Activated CD4-positive, alpha-beta T cell treated with anti-CD3 and anti-CD28 coated beads, Interleukin-2, amount 50 U/mL, for 4 hours (primary cell): ENCODE data around the gene TMEM41B.
"Not testable (repeated sequence)": the region's sequence is repeated elsewhere in the genome, so short reads cannot be mapped to it uniquely, and the experiment has no call there.

Experiments used
- DNase-seq, 2 experiments: peaks; one replicate each; pipeline ENCODE4 v3.0.0-alpha.2; 2020

The TMEM41B gene

DNA sequence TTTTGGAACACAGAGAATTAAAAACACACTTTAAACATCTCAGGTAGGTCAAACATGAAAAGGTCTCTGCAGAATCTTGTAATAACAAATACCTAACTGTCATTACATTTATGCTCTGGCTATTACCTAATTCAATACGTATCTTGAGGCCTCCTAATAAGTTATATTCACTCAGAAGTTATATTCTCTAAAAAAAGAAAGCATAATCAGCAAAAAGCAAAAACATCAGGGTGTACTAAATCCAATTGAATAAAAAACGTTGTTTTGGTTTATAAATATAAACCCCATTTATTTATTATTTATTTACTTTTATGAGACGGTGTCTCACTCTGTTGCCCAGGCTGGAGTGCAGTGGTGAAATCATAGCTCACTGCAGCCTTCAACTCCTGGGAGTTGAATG is 10.2 kb downstream of the TMEM41B start:
- DNase-seq = no peak

- DNase-seq = no peak
Measured at GRCh38 chr11:9302448-9302847, 11.9 kb downstream of the TMEM41B start.

- no peak for DNase-seq
Measured at GRCh38 chr11:9301720-9302119, 12.7 kb downstream of the TMEM41B start.

GRCh38 chr11:9293646-9294045 is 20.7 kb downstream of the TMEM41B start:
- no peak for DNase-seq

DNA sequence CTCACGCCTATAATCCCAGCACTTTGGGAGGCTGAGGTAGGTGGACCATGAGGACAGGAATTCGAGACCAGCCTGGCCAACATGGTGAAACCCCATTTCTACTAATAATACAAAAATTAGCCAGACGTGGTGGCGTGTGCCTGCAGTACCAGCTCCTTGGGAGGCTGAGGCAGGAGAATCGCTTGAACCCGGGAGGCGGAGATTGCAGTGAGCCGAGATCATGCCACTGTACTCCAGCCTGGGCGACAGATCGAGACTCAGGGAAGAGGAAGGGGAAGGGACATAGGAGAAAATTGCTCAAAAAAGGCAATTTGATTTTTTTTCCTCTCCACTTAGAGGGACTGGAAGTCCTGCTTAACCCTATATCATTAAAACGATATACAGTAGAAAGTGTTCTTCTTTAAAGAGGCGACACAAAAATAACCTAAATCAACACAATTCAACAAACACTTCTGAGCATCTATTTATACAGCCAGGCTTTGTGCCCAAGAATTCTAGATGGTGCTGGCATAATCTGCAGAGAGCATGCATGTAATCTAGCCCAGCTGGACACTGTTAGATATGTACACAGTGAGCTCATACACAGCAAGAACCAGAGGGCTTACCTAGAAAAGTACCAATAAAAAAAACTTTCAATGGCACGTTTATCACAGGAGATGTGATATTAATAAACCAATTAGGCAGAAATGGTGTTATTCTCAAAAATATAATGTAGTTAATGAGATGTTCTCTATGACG is 28.4 kb downstream of the TMEM41B start:
- DNase-seq = no peak

GRCh38 chr11:9280655-9281301 is 33.6 kb downstream of the TMEM41B start:
- DNase-seq = peak; percentile 38 to 44

GRCh38 chr11:9277176-9277575 is 37.2 kb downstream of the TMEM41B start:
- DNase-seq = no peak

DNA sequence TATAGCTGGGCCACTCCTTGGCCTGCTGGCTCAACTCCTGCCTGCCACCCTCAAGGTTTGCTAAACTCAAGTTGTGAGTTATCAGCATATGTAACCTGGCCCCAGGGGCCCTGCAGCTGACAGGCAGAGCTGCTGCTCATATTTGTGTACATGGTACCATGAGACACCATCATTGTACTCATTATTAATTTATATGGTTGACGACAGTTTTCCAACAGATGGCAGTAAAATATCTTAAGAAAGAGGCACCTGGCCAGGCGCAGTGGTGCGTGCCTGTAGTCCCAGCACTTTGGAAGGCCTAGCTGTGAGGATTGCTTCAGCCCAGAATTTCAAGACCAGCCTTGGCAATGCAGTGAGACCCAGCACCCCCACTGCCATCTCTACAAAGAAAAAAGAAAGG is 37.8 kb downstream of the TMEM41B start:
- DNase-seq = no peak

DNA sequence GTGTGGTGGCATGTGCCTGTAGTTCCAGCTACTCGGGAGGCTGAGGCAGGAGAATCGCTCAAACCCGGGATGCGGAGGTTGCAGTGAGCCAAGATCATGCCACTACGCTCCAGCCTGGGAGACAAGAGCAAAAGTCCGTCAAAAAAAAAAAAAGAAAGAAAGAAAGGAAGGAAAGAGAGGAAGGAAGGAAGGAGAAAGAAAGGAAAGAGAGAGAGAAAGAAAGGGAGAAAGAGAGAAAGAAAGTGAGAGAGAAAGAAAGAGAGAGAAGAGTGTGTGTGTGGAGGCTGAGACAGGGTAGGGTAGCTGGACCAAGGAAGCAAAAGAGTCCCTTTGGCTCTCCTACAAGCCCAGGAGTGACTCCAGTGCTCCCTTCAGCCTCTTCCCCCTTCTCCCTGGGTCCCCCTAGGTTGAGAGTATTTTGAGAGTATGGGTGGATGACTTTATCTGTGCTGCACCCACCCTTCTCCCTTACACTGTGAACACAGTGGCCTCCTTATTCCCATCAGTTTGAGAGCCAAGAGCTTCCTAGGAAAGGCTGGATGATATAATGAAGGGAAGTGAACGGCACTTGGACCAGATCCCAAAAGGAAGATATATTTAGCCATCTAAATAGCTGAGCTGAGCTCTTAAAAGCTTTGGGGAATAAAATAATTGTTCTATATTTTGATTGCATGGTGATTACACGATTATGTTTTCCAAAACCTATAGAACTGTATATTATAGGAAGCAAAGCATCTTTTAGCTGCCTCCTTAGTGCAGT is 39.7 kb downstream of the TMEM41B start:
- no peak for DNase-seq

DNA sequence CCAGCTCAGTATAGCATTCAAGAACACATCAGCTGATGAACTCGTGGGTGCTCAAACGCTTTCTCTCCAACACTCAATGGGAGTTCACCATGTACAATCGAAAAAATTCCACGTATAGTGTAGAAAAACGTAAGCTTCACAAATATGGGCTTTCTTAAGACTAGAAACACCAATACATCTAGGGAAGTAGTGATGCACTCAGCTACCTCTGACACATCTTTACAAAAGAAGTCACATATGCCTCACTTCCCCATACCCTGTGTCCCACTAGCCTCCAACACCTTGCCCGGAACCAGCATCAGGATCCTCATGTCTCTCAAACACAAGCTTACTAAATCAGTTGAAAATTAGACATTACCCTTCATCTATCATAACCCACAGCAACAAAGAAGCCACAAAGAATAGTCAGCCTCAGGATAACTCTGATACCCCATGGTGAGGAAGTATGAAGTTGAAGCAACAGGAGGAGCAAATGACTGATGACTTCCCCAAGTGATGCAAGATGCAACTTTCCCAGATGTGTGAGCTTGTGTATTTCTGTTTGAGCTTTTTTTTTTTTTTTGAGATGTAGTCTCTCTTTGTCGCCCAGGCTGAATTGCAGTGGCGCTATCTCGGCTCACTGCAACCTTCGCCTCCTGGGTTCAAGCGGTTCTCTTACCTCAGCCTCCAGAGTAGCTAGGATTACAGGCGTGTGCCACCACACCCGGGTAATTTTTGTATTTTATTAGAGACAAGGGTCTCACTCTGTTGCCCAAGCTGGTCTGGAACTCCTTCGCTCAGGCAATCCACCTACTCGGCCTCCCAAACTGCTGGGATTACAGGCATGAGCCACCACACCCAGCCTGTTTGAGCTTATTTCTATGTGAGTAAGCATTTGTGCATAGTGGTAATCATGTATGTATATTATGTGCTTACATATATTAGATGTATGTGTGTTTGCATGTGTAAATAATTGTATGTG is 40.7 kb downstream of the TMEM41B start:
- DNase-seq = no peak

GRCh38 chr11:9269492-9270013 is 44.8 kb downstream of the TMEM41B start:
- no peak for DNase-seq

GRCh38 chr11:9267680-9268079 is 46.7 kb downstream of the TMEM41B start:
- no peak for DNase-seq

DNA sequence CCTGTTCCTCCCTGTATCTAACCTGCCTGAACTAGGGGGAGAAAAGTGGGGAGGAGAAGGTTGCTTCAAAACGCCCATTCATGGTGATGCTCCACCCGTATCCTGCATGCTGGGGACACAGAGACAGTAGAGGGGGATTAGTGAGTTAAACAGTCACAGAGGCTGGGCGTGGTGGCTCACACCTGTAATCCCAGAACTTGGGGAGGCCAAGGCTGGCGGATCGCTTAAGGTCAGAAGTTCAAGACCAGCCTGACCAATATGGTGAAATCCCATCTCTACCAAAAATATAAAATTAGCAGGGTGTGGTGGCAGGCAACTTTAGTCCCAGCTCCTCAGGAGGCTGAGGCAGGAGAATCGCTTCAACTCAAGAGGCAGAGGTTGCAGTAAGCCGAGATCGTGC is 47.5 kb downstream of the TMEM41B start:
- DNase-seq = no peak

DNA sequence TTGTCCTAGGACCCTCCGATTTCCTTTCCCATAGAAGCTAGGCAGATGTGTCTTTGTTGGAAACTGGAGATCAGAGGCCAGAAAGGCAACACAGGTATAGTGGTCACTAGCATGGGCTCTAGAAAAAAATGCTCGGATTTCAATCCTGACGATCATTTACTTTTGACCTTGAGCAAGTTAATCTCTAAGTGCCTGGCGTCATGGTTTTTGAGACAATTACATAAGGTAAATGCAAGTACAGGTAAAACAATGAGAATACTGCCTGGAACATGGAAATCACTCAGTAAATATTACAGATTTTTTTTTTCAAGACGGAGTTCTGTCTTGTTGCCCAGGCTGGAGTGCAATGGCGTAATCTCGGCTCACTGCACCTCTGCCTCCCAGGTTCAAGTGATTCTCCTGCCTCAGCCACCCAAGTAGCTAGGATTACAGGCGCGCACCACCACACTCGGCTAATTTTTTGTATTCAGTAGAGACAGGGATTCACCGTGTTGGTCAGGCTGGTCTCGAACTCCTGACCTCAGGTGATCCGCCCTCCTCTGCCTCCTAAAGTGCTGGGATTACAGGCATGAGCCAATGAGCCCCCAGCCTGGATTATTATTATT is 48.2 kb downstream of the TMEM41B start:
- DNase-seq = no peak

DNA sequence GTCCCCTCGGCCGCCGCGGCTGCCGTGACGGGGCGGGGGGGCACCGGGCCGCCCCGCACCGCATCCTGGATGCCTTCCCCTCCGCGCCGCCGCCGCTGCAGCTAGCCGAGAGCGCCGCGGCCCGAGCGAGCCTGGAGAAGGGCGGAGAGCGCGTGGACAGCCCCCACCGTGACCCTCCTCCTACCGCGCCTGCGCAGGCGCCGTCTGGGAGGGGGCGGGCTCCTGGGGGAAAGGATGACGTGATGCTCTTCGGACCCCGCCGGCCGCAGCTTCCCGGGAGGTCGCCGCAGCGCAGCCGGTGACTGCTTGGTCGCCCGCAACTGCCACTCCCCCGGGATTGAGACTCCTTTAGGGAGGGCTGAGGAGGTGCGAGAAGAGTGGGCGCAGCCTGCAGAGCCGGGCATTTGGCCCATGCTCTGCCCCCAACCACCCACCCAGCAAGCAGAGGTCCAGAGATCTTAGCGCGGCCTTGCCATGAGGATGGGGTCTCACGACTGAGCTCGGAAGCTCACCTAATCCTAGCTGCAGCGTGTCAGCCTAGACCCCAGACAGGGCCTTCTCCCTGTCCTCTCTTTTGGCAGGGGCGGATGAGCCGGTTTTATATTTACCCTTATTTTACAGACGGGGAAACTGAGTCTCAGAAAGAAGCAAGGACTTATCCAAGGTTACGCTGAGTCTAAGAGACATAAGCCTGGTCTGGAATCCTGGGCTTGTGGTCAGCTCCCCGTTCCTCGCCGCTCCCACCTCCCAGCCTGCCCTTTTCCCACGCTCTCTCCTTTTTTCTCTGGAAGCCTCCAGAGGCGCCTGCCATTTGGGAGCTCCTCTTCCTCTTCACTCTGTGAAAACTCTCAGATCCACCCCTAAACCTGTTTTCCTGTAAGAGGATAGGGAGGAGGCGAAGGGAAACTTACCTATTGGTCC is 48.9 kb downstream of the TMEM41B start, which contains the start of gene DENND5A:
Gene DENND5A (minus strand): TSS at position 140 of the 921 bp plus-strand sequence. CDS start 281 bp downstream, outside the sequence.
- peak; percentile 35 to 48 for DNase-seq

DNA sequence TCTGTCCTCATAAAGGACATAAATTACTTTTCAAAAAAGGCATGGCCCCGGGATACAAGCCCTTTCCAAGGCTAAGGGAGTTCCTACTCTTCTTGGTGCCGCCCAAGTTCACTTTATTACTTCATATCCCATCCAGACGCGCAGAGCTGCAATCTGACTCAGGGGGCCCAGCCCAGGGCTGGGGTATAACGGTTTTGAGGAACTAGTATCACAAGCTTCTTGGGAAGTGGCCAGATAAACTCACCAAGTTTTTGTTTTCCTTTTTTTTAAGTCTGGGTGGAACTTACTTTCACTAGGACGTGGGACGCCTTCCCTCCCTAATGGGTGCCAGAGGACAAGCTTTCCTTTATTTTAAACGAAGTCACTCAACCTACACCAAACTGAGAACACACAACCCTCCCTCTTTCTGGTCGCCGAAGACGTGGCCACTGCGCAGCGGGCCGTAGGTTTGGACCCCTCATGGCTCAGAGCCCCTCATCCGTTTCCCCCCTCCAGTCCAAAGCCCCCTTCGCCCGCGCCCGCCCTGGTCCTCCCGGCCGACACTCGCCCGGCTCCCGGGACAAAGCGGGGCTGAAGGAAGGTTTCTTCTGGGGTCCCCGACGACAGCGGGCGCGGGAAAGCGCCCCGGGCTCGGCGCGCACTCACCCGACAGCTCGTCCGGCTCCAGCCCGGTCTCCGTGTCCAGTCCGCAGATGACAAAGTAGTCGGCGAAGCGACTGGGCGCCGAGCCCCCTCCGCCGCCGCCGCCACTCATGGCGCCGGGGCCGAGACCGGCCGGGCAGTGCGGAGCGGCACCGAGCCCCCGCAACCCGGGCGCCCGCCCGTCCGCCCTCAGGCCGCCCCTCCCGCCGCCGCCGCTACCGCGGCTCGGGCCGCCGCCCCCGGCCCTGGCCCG is 49.8 kb downstream of the TMEM41B start:
- peak; percentile 14 to 24 for DNase-seq

DNA sequence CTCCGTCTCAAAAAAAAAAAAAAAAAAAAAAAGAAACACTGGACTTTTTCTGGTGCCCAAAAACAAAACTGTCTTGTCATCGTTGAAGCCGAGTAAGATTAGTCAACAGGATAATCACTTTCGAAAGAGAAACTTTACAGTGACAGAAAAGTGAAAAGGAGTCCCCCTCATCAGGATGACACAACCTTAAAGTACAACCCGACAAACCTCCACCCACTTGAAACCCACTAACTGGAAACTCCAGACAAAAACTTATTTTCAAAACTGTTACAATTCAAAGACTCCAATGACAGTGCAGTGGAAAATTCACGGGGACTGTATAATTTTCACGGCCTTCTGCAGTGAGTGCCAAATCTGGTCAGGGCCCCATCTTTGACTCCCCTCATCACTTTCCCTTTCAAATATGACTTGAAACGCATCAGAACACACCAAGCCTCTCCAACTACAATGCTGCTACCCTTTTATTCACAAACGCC is 50.5 kb downstream of the TMEM41B start:
- peak; percentile 36 to 40 for DNase-seq

GRCh38 chr11:9260838-9261146 is 53.6 kb downstream of the TMEM41B start:
- DNase-seq = not testable (repeated sequence)

DNA sequence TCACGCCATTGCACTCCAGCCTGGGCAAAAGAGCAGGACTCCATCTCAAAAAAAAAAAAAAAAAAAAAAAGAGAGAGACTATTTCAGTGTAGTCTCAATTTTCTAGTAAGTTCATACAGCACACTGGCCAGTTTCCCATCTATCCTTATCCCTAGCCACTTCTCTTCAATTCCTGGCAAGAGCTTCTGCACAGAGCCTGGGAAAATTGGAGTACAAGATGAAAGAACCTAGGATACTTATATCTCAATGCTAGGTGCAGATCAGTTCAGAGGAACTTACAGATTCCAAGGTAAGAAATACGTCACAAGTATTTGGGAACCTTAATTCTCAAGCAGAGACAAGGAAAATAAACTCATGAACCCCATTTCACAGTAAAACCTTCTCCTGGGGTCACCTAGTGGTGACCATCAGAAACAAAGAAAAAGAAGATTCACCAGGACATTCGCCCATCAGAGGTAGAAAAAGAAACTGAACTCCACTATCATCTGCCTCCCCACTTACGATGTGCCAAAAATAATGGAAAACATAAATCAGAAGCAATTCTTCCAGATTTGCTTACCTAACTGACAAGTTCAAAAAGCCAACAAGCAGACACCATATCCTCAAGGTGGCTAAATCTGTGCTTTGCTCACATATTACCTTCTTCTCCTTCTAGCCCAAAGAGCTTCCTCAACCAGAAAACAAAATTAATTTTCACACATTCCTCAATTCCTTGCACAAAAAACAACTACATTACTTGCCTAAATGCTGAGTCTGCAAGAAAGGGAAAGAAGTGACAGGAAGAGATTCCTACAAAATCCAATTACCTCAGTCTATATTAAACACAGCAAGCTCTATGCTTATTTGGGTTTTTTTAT is 54.2 kb downstream of the TMEM41B start:
- no peak for DNase-seq
